AG20443 (cell line): Measurements from ENCODE around the gene PCDHA1.

Experiments
- DNase-seq: peaks from one replicate; pipeline ENCODE4 v3.0.0; 2012; ENCODE audit warnings: low spot score, mixed read lengths

PCDHA1 gene

GRCh38 chr5:141042555-141042954 lies 256.6 kb downstream of the PCDHA1 start:
- no peak for DNase-seq

- peak; percentile 13 for DNase-seq
Measured at GRCh38 chr5:141050622-141051520, 264.9 kb downstream of the PCDHA1 start, which contains the start of gene PCDHB1. Gene PCDHB1 (plus strand): TSS chr5:141051374. CDS start chr5:141051471, 97 bp downstream.

GRCh38 chr5:141051521-141051866 lies 265.6 kb downstream of the PCDHA1 start:
- DNase-seq: peak; percentile 8
